ENCODE results near the gene AIG1. TPM values are rescaled to one million over a fixed set of nuclear protein-coding genes. Genes with fewer than 3 reads are reported as not detected.
"Not testable (repeated sequence)": the region's sequence is repeated elsewhere in the genome, so short reads cannot be mapped to it uniquely, and the experiment has no call there.

AIG1 gene
- total RNA-seq, 1 donor from 2014 or later = 27.1 TPM

- no peak for DNase-seq (ENCODE audit: extremely low read depth, low read depth, low spot score)
These were observed 5.5 kb upstream of the AIG1 start for GRCh38 chr6:143055213-143055612.

- DNase-seq (ENCODE audit: extremely low read depth, low read depth, low spot score) = no peak
These were observed 4.8 kb upstream of the AIG1 start for GRCh38 chr6:143055891-143056290.

- no peak for DNase-seq (ENCODE audit: extremely low read depth, low read depth, low spot score)
These were observed 1.7 kb upstream of the AIG1 start for GRCh38 chr6:143058987-143059386.

DNA sequence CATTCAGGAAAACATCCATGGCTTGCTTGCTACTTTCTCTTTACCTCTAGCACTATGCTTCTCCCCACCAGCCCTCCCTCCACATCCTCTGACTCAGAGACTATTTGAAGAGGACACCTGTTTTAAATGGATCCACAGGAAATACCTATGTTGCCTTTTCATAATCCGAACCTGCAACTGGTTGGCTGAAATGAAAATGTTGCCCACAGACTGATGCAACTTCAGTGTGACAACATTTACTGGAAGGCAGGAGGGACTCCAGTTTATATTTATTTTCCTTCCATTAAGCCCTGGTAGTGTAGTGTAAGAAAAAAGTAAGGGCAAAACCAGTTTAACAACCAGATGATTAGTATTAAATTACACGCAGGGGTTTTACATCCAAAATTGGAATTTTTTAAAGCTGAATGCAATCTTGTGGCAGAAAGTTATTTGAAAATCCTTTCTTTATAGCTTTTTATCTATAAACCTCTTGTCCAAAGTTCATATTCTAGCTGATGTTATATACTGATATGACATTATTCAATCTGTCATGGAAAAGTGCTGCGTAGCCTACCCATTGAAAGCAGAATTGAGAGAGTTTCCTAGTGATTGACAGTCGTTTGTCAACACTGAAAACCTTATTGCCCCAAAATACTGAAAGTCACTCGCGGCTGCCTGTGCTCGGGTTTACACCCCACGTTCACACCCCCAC lies 881 bp upstream of the AIG1 start:
- DNase-seq (ENCODE audit: extremely low read depth, low read depth, low spot score) = peak; percentile 23

DNA sequence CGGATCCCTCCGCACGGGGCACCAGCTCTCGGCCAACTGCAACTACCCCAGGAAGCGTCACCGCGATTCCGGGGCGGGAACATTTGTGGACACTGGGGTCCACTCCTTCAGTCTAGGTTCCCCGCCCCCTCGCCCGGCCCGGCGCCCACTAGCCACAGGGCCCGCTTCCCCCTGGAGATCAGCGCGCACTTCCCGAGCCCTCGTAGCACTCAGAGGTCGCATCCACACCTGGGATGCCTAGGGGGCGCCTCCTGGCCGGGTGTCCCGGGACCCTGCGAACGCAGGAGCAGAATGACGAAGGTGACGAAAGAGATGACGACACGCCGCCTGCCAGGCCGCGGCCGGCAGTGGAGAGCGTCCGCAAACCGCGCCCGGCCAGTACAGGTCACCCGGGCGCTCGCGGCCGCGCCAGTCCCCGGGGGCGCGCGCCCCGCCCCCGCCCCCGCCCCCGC lies 309 bp upstream of the AIG1 start:
- no peak for DNase-seq (ENCODE audit: extremely low read depth, low read depth, low spot score)

- no peak for DNase-seq (ENCODE audit: extremely low read depth, low read depth, low spot score)
These were observed 1.1 kb downstream of the AIG1 start for GRCh38 chr6:143061597-143062385.

GRCh38 chr6:143062551-143062950 lies 1.9 kb downstream of the AIG1 start:
- DNase-seq (ENCODE audit: extremely low read depth, low read depth, low spot score) = no peak

DNA sequence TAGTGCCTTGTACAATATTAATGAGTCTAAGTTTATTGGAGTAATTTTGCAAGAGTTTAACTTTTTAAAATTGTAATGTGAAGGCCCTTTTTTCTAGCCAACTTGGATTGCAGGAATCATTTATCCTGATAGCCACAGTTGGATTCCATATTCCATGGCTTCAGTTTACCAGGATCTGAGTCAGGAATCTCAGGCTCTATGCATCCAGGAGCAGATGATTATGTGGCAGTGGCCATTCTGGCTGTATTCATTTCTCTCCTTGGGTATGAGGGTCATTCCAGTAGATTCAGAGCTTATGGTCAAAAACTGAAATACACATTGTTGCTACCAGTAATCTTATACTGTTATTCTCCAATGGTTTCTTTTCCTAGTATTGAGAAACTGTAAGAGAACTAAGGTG lies 2.9 kb downstream of the AIG1 start:
- no peak for DNase-seq (ENCODE audit: extremely low read depth, low read depth, low spot score)

- DNase-seq (ENCODE audit: extremely low read depth, low read depth, low spot score) = no peak
These were observed 3.6 kb downstream of the AIG1 start for GRCh38 chr6:143064271-143064670.

- DNase-seq (ENCODE audit: extremely low read depth, low read depth, low spot score) = no peak
These were observed 4.4 kb downstream of the AIG1 start for GRCh38 chr6:143064951-143065683.

DNA sequence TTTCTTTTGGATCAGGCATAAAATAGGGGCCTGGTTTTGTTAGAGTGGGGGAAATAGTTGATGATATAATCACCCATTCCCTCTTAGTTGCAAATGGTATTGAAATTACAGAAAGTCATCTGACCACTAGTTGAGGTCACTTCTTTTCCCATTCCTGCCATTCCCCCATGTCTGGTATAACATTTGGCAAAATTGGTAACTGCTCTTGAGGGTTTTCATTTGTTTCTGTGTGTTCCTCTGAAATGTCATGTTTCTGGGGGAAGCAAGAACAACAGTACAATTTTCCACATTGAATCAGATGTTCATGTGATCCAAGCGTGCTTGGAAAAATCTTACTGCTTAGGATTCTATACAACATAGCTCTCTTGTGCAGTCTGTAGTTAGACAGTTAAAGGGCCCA lies 7.3 kb downstream of the AIG1 start:
- DNase-seq (ENCODE audit: extremely low read depth, low read depth, low spot score) = no peak

- DNase-seq (ENCODE audit: extremely low read depth, low read depth, low spot score) = no peak
These were observed 13.4 kb downstream of the AIG1 start for GRCh38 chr6:143074101-143074500.

GRCh38 chr6:143074670-143075318 lies 14.1 kb downstream of the AIG1 start:
- DNase-seq (ENCODE audit: extremely low read depth, low read depth, low spot score) = no peak

DNA sequence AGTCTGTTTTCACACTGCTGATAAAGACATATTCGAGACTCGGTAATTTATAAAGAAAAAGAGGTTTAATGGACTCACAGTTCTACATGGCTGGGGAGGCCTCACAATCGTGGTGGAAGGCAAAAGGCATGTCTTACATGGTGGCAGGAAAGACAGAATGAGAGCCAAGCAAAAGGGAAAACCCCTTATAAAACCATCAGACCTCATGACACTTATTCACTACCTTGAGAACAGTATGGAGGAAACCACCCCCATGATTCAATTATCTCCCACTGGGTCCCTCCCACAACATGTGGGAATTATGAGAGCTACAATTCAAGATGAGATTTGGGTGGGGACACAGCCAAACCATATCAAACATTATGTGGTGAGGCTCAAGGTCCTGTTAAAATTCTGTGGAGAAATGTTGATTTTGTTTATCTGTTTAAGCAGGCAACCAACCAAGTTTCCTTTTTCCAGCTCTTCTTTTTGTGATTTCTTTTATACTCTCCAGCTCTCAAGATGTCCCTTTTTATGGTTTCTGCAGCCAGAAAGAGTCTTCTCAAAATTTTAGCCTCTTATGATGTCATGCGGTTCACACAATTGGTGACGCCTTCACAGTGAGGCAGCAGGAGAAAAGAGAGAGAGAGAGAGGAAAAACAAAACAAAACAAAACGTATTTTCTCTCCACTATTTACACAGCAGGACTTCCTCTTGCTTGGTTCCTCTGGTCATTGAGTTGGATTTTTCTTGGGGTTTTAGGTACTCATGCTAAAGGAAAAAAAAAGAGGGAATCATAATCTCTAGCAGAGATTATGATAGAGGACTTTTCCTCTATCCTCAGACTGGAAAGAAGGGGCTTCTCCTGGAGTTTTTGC lies 18.0 kb downstream of the AIG1 start:
- DNase-seq (ENCODE audit: extremely low read depth, low read depth, low spot score) = no peak

GRCh38 chr6:143079325-143079640 lies 18.6 kb downstream of the AIG1 start:
- no peak for DNase-seq (ENCODE audit: extremely low read depth, low read depth, low spot score)

- DNase-seq (ENCODE audit: extremely low read depth, low read depth, low spot score) = not testable (repeated sequence)
These were observed 21.6 kb downstream of the AIG1 start for GRCh38 chr6:143082274-143082673.

DNA sequence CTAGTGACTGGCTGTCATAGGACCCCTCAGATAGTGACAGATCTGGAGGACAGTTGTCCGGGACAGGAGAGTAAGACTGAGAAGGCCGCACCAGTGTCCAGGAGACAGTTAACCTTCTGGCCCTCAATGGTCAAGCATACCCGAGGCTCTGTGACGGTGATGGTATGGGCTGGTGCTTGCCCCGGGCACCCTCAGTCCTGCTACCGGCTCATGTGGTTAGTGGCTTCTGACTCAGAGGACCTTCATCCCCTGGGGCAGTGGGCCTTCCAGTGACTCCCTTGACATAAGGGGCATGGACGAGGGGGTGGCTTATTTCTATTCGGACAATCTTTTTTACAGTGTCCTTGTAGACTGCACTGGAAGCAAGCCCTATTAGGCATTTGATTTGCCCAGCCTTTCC lies 23.3 kb downstream of the AIG1 start:
- DNase-seq (ENCODE audit: extremely low read depth, low read depth, low spot score) = not testable (repeated sequence)

GRCh38 chr6:143087335-143087734 lies 26.6 kb downstream of the AIG1 start:
- DNase-seq (ENCODE audit: extremely low read depth, low read depth, low spot score) = not testable (repeated sequence)

DNA sequence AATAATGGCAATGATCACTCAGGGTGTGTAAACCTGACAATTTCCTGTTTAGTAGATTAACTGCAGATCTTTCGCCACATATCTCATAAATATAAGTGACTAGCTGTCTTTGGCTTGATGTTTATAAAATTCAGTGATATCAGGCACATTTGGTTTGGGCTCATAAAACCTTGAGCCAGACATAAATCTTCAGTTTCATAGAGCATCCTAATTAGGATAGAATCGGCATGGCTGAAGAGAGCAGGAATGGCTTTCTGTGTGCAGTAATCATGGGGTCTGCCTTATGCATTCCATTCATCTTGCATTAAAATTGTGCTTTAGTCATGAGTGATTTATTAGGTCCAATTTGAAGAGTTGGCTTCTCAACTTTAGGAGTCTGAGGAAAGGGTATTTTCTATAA lies 27.2 kb downstream of the AIG1 start:
- DNase-seq (ENCODE audit: extremely low read depth, low read depth, low spot score) = no peak

DNA sequence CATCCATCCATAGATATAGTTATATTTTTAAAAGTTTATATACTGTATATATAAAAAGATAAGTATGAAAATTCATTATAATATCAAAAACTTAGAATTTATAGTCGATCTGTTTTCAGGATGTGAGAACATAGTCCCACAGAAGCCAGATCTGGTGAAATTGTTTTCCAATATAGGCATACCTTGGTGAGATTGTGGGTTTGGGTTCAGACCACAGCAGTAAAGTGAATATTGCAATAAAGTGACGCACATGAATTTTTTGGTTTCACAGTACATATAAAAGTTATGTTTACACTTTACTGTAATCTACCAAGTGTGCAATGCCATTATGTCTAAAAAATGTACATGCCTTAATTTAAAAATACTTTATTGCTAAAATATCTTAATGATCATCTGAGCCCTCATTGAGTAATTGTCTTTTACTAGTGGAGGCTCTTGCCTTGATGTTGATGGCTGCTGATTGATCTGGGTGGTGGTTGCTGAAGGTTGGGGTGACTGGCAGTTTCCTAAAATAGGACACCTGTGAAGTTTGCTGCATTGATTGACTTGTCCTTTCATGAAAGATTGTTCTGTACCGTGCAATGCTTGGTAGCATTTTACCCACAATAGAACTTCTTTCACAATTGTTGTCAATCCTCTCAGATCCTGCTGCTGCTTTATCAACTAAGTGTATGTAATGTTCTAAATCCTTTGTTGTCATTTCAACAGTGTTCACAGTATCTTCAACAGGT lies 29.8 kb downstream of the AIG1 start:
- DNase-seq (ENCODE audit: extremely low read depth, low read depth, low spot score) = no peak

All from glomerular endothelial cell (primary cell).